Measurements from ENCODE around the gene AKR1B15. TPM values are rescaled to one million over a fixed set of nuclear protein-coding genes. Genes with fewer than 3 reads are reported as not detected.

Gene AKR1B15
- polyA plus RNA-seq, result under 1 TPM; 0.24 to 0.86 TPM

DNA sequence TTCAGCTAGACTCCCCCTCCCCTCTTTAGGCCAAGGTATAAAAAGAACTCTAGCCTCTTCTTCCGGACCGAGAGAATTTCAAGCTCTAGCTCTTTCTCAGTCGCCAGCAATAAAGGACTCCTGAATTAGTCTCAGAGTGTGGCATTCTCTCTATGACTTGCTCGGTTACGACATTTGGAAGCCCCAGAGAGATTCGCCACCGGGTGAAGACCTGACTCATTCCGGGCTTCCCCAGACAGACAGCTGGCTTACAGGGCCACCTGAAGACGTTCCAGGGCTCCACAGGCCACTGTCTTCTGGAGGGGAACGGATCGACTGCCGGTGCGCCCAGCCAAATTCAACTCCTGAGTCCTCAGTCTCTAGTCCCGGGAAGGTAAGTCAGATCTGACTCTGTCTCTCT lies at the start of gene AKR1B15:
Gene AKR1B15, plus strand, starts transcription at position 234 of the 400 bp plus-strand sequence. CDS start 15,510 bp downstream, outside the sequence.
- Histone ChIP-seq H3K27me3 (ENCODE audit: control insufficient read depth in 1 of 2, insufficient read depth in 2 of 2, low read length in 2 of 2) (no peaks in the 10 kb centered on the region), H3K4me3 (ENCODE audit: low read depth in 1 of 2, low read length in 2 of 2) (no peak within 1 kb of the TSS), H3K4me1 (ENCODE audit: control insufficient read depth in 2 of 2, insufficient read depth in 2 of 2, low read length in 1 of 2) (peaks cover 0 to 1% of the 10 kb centered on the region in 2 donors), H3K36me3 (ENCODE audit: control insufficient read depth in 2 of 2, insufficient read depth in 2 of 2, low read length in 1 of 2) (no peaks in the 10 kb centered on the region), H3K27ac (ENCODE audit: low read depth in 2 of 2, low read length in 1 of 2) (peak within 1 kb of the TSS in 1 of 2 donors; percentile 56), H3K9me3 (ENCODE audit: control insufficient read depth in 2 of 2, insufficient read depth in 1 of 2, low read depth in 1 of 2, low read length in 1 of 2) (no peaks in the 10 kb centered on the region)
- WGBS, 2 donors, result 60 to 73% methylated on average over 14 of the region's 14 CpGs

DNA sequence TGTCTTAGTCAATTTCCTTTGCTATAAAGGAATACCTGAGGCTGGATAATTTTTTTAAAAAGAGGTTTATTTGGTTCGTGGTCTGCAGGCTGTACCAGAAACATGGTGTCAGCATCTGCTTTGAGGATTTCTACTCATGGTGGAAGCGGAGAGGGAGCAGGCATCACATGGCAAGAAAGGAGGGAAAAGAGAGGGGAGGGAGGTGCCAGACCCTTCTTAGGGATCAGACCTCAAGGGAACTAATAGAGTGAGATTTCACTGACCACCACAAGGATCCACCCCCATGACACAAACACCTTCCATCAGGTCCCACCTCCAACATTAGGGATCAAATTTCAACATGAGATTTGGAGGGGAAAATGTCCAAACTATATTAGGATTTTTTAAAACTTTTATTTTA lies 48.5 kb upstream of the AKR1B15 start:
- H3K27ac ChIP-seq (ENCODE audit: low read depth in 2 of 2, low read length in 1 of 2), result no peak overlapping the region
- no peaks in the 10 kb centered on the region for H3K36me3 ChIP-seq (ENCODE audit: control insufficient read depth in 2 of 2, insufficient read depth in 2 of 2, low read length in 1 of 2)
- WGBS, 2 donors, result 83 to 84% methylated on average over 2 of the region's 2 CpGs
- H3K9me3 ChIP-seq (ENCODE audit: control insufficient read depth in 2 of 2, insufficient read depth in 1 of 2, low read depth in 1 of 2, low read length in 1 of 2), result no peaks in the 10 kb centered on the region
- no peaks in the 10 kb centered on the region for H3K27me3 ChIP-seq (ENCODE audit: control insufficient read depth in 1 of 2, insufficient read depth in 2 of 2, low read length in 2 of 2)
- peaks cover 0 to 2% of the 10 kb centered on the region in 2 donors for H3K4me1 ChIP-seq (ENCODE audit: control insufficient read depth in 2 of 2, insufficient read depth in 2 of 2, low read length in 1 of 2)
- H3K4me3 ChIP-seq (ENCODE audit: low read depth in 1 of 2, low read length in 2 of 2), result no peak overlapping the region

DNA sequence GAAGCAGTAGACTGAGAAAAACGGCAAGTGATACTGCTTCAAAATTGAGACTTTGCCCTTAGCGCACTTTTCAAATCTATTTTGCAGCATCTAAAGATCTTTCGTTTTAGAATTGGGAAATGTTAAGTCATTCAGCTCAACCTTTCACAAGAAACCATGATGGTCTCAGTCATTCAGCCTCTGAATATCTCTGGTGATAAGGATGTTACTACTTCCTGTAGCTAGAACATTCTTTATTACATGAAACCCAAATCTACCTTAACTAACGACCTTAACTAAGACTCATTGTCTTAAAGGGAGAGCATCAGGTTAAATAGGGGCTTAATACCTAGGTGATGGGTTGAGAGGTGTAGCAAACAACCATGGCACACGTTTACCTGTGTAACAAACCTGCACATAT lies 47.9 kb upstream of the AKR1B15 start:
- 68 to 74% methylated on average over 5 of the region's 5 CpGs for WGBS, 2 donors
- Histone ChIP-seq H3K9me3 (ENCODE audit: control insufficient read depth in 2 of 2, insufficient read depth in 1 of 2, low read depth in 1 of 2, low read length in 1 of 2) (no peaks in the 10 kb centered on the region), H3K4me1 (ENCODE audit: control insufficient read depth in 2 of 2, insufficient read depth in 2 of 2, low read length in 1 of 2) (peaks cover 0 to 2% of the 10 kb centered on the region in 2 donors), H3K27ac (ENCODE audit: low read depth in 2 of 2, low read length in 1 of 2) (no peak overlapping the region), H3K4me3 (ENCODE audit: low read depth in 1 of 2, low read length in 2 of 2) (no peak overlapping the region), H3K27me3 (ENCODE audit: control insufficient read depth in 1 of 2, insufficient read depth in 2 of 2, low read length in 2 of 2) (no peaks in the 10 kb centered on the region), H3K36me3 (ENCODE audit: control insufficient read depth in 2 of 2, insufficient read depth in 2 of 2, low read length in 1 of 2) (no peaks in the 10 kb centered on the region)

DNA sequence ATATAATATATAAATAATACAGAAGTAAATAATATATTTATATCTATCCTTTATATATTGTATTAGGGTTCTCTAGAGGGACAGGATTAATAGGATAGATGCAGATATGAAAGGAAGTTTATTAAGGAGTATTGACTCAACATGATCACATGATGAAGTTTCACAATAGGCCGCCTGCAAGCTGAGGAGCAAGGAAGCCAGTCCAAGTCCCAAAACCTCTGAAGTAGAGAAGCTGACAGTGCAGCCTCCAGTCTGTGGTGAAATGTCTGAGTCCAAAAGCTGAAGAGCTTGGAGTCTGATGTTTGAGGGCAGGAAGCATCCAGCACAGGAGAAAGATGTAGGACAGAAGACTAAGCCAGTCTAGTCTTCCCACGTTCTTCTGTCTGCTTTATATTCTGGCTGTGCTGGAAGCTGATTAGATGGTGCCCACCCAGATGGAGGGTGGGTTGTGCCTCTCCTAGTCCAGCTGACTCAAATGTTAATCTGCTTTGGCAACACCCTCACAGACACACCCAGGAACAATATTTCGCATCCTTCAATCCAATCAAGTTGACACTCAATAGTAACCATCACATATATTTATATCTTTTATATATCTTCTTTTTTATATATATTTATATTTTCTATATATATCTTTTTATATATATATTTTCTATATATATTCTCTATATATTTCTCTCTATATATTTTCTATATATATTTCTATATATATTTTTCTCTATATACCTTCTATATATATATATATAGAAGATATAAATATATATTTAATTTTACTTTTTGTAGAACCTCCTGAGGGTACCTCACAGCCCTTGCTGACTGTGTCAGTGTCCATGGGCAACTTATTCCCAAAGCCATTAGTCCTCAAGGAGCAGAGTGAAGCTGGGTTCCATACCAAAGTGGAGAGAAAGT lies 46.2 kb upstream of the AKR1B15 start:
- peak overlapping the region in 1 of 2 donors; percentile 49 for H3K27ac ChIP-seq (ENCODE audit: low read depth in 2 of 2, low read length in 1 of 2)
- WGBS, 2 donors, result 63 to 64% methylated on average over 3 of the region's 3 CpGs
- no peaks in the 10 kb centered on the region for H3K36me3 ChIP-seq (ENCODE audit: control insufficient read depth in 2 of 2, insufficient read depth in 2 of 2, low read length in 1 of 2)
- H3K4me1 ChIP-seq (ENCODE audit: control insufficient read depth in 2 of 2, insufficient read depth in 2 of 2, low read length in 1 of 2), result peaks cover 0 to 2% of the 10 kb centered on the region in 2 donors
- H3K27me3 ChIP-seq (ENCODE audit: control insufficient read depth in 1 of 2, insufficient read depth in 2 of 2, low read length in 2 of 2), result no peaks in the 10 kb centered on the region
- no peak overlapping the region for H3K4me3 ChIP-seq (ENCODE audit: low read depth in 1 of 2, low read length in 2 of 2)
- H3K9me3 ChIP-seq (ENCODE audit: control insufficient read depth in 2 of 2, insufficient read depth in 1 of 2, low read depth in 1 of 2, low read length in 1 of 2), result no peaks in the 10 kb centered on the region

DNA sequence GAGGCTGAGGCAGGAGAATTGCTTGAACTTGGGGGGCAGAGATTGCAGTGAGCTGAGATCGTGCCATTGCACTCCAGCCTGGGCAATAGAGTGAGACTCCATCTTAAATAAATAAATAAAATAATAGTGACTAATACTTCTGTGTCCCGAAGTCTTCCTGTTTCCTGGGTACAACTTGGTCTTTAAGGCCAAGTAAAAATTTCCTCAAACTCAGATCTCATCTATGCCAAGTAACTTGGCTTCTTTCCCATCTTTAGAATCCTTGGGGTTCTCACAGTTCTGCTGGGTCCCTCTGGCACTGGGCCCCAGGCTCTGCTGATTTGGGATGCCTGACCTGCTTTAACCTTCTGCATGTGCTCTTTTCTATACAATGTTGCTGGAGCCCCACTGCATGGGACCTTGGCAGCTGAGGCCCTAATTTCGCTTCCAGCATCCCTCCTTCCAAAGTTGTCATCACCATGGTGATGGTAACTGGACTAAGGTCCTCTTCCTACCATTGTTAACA lies 44.2 kb upstream of the AKR1B15 start:
- no peaks in the 10 kb centered on the region for H3K27me3 ChIP-seq (ENCODE audit: control insufficient read depth in 1 of 2, insufficient read depth in 2 of 2, low read length in 2 of 2)
- WGBS, 2 donors, result 64 to 77% methylated on average over 3 of the region's 3 CpGs

DNA sequence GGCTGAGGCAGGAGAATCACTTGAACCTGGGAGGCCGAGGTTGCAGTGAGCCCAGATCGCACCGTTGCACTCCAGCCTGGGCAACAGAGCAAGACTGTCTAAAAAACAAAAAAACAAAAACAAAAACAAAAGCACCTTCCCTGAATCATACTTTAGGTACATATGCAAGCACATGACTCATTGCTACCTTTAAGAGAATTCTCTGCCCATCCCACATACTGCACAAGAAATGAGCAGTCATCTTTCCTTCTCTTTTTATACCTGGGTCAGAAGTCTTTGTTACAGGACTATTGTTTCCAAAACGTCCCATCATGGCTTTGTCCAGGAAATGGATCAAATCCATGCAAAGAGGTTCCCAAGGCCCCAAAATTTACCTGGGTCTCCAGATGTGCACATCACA lies 43.1 kb upstream of the AKR1B15 start:
- 77 to 81% methylated on average over 4 of the region's 4 CpGs for WGBS, 2 donors
- Histone ChIP-seq H3K27me3 (ENCODE audit: control insufficient read depth in 1 of 2, insufficient read depth in 2 of 2, low read length in 2 of 2) (no peaks in the 10 kb centered on the region), H3K4me1 (ENCODE audit: control insufficient read depth in 2 of 2, insufficient read depth in 2 of 2, low read length in 1 of 2) (peaks cover 0 to 2% of the 10 kb centered on the region in 2 donors), H3K4me3 (ENCODE audit: low read depth in 1 of 2, low read length in 2 of 2) (no peak overlapping the region), H3K36me3 (ENCODE audit: control insufficient read depth in 2 of 2, insufficient read depth in 2 of 2, low read length in 1 of 2) (no peaks in the 10 kb centered on the region), H3K27ac (ENCODE audit: low read depth in 2 of 2, low read length in 1 of 2) (no peak overlapping the region), H3K9me3 (ENCODE audit: control insufficient read depth in 2 of 2, insufficient read depth in 1 of 2, low read depth in 1 of 2, low read length in 1 of 2) (no peaks in the 10 kb centered on the region)

More for the DNA sequence above, 44.2 kb upstream of the AKR1B15 start:
- no peaks in the 10 kb centered on the region for H3K9me3 ChIP-seq (ENCODE audit: control insufficient read depth in 2 of 2, insufficient read depth in 1 of 2, low read depth in 1 of 2, low read length in 1 of 2)
- no peak overlapping the region for H3K4me3 ChIP-seq (ENCODE audit: low read depth in 1 of 2, low read length in 2 of 2)
- no peaks in the 10 kb centered on the region for H3K36me3 ChIP-seq (ENCODE audit: control insufficient read depth in 2 of 2, insufficient read depth in 2 of 2, low read length in 1 of 2)
- H3K27ac ChIP-seq (ENCODE audit: low read depth in 2 of 2, low read length in 1 of 2), result no peak overlapping the region
- peaks cover 0 to 2% of the 10 kb centered on the region in 2 donors for H3K4me1 ChIP-seq (ENCODE audit: control insufficient read depth in 2 of 2, insufficient read depth in 2 of 2, low read length in 1 of 2)

DNA sequence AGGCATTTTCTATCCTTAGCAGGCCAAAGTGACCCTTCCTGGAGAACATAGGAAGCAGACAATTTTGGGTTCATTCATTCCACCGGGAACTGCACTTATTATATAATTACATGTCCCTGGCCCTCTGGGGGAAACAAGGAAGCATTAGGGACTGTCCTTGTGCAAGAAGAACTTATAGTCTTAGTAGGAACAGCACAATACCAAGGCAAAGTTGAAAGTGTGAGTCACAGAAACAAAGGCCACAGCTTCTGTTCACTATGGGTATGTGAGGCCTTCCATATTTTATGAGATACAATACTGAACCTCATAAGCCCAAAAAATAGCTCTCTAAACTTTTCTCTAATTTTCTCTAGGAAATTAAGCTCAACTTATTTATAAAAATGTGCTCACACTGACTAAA lies 39.9 kb upstream of the AKR1B15 start:
- Histone ChIP-seq H3K9me3 (ENCODE audit: control insufficient read depth in 2 of 2, insufficient read depth in 1 of 2, low read depth in 1 of 2, low read length in 1 of 2) (no peaks in the 10 kb centered on the region), H3K4me3 (ENCODE audit: low read depth in 1 of 2, low read length in 2 of 2) (no peak overlapping the region), H3K4me1 (ENCODE audit: control insufficient read depth in 2 of 2, insufficient read depth in 2 of 2, low read length in 1 of 2) (no peaks in the 10 kb centered on the region), H3K36me3 (ENCODE audit: control insufficient read depth in 2 of 2, insufficient read depth in 2 of 2, low read length in 1 of 2) (no peaks in the 10 kb centered on the region), H3K27me3 (ENCODE audit: control insufficient read depth in 1 of 2, insufficient read depth in 2 of 2, low read length in 2 of 2) (no peaks in the 10 kb centered on the region), H3K27ac (ENCODE audit: low read depth in 2 of 2, low read length in 1 of 2) (no peak overlapping the region)
- 84 to 87% methylated on average over 1 of the region's 1 CpG for WGBS, 2 donors

DNA sequence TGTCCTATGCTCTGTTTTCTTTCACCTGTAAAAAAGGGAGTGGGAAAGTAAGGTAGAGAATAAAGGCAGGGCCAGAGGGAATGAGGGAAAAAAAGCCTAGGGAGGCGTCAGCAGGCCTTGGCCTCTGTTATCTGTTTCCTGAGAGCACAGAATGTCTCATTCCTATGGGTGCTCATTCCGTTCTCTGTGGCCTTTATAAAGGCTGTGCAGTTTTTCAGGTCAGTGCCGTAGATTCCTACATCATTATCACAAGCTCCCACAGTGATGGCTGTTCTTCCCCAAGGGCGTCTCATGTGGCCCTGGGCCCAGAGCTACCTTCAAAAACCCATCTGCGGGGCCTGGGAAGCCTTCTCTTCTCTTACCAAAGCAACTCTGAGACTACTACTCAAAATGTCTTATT lies 38.3 kb upstream of the AKR1B15 start:
- Histone ChIP-seq H3K4me1 (ENCODE audit: control insufficient read depth in 2 of 2, insufficient read depth in 2 of 2, low read length in 1 of 2) (no peaks in the 10 kb centered on the region), H3K9me3 (ENCODE audit: control insufficient read depth in 2 of 2, insufficient read depth in 1 of 2, low read depth in 1 of 2, low read length in 1 of 2) (no peaks in the 10 kb centered on the region), H3K36me3 (ENCODE audit: control insufficient read depth in 2 of 2, insufficient read depth in 2 of 2, low read length in 1 of 2) (no peaks in the 10 kb centered on the region), H3K27me3 (ENCODE audit: control insufficient read depth in 1 of 2, insufficient read depth in 2 of 2, low read length in 2 of 2) (no peaks in the 10 kb centered on the region), H3K4me3 (ENCODE audit: low read depth in 1 of 2, low read length in 2 of 2) (no peak overlapping the region), H3K27ac (ENCODE audit: low read depth in 2 of 2, low read length in 1 of 2) (no peak overlapping the region)
- WGBS, 2 donors, result 83 to 85% methylated on average over 5 of the region's 5 CpGs

DNA sequence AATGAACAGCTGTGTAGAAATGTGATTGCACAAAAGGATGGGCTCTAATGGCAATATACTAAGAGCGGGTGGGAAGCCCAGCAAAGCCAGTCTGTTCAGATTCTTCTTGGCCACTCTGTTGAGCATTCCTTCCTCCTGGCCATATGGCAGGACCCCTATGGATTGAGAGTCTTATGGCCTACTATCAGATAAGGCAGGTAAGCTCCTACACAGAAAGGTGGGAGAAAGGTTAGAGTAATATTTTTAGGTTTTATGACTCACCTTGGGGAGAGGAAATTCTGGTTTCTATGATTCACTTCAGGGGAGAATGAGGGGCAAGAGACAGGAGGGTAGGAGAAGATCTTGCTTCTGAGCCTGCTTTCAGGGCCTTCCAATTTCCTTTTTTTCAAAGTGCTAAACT lies 36.6 kb upstream of the AKR1B15 start:
- Histone ChIP-seq H3K27ac (ENCODE audit: low read depth in 2 of 2, low read length in 1 of 2) (no peak overlapping the region), H3K27me3 (ENCODE audit: control insufficient read depth in 1 of 2, insufficient read depth in 2 of 2, low read length in 2 of 2) (no peaks in the 10 kb centered on the region), H3K9me3 (ENCODE audit: control insufficient read depth in 2 of 2, insufficient read depth in 1 of 2, low read depth in 1 of 2, low read length in 1 of 2) (no peaks in the 10 kb centered on the region), H3K4me1 (ENCODE audit: control insufficient read depth in 2 of 2, insufficient read depth in 2 of 2, low read length in 1 of 2) (no peaks in the 10 kb centered on the region), H3K4me3 (ENCODE audit: low read depth in 1 of 2, low read length in 2 of 2) (no peak overlapping the region), H3K36me3 (ENCODE audit: control insufficient read depth in 2 of 2, insufficient read depth in 2 of 2, low read length in 1 of 2) (no peaks in the 10 kb centered on the region)
- 67 to 90% methylated on average over 1 of the region's 1 CpG for WGBS, 2 donors
